Spleen (tissue), 7 donors: ENCODE measurements around the gene CDC5L.

Experiments
- CTCF ChIP-seq, 11 experiments: fragments of 200-600 bp in 7 of 11; fragments of 450-650 bp in 4 of 11; sonication (generic) in 4 of 11; IDR thresholded peaks in 8 of 11; conservative IDR thresholded peaks in 3 of 11; 1 replicate in 7 of 11; 2 replicates in 4 of 11; pipeline versions ENCODE4 v1.4.0 to v1.8.0; 2016 to 2021; ENCODE audit warnings: antibody characterized with exemption in 11 of 11, inconsistent platforms in 4 of 11, mild to moderate bottlenecking in 1 of 11
- POLR2AphosphoS5 ChIP-seq, 3 donors: sonication (generic); formaldehyde crosslinking; IDR thresholded peaks; one replicate each; pipeline ENCODE4 v1.5.1; 2017; ENCODE audit warnings: antibody characterized with exemption in 3 of 3
- donor health status: DM: no; HTN: no; CAD: no; lungs with moderate emphysema.
- donor health status: DM: no; HTN: no; CAD: no.
- donor health status: DM: no; HTN: no; CAD: no.

DNA sequence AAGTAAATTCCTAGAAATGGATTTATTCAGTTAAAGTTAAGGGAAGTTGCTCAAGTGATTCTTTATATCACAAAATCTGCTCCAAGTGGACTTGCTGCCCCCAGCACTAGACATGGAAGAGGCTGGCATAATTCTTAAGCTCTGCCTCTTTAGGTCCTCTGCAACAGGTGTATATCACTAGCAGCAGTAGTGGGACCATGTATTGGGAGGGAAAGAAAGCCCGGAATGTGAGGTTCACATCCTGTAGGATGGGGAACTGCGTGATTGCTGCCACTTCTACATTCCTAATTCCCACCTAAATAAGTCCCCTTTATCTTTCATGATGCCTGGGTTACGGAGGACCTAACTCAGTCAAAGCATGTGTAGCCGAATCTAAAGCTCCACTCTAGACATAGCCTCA, 31.9 kb upstream of the CDC5L start:
- TF ChIP-seq POLR2AphosphoS5 (IDR thresholded peaks at IDR 0.05) (no peak), CTCF (IDR thresholded peaks at IDR 0.05 in 8 of 11, conservative IDR thresholded peaks at IDR 0.05 in 3 of 11) (no peak)
